Effector memory CD4-positive, alpha-beta T cell (primary cell): ENCODE measurements around the gene NCOA7.

Experiments used
- DNase-seq, 3 donors: peaks; one replicate each; pipeline ENCODE4 v3.0.0-alpha.2; 2020
- H3K27ac ChIP-seq: 2 replicates; pipeline ENCODE4 v1.7.0; 2013; ENCODE audit warnings: mild to moderate bottlenecking, low read length, moderate library complexity; ENCODE audit not compliant: insufficient read depth, poor library complexity, severe bottlenecking
- H3K27me3 ChIP-seq: replicated peaks from 2 replicates; pipeline ENCODE4 v1.7.0; 2013; ENCODE audit warnings: mild to moderate bottlenecking, low read length; ENCODE audit not compliant: insufficient read depth, control insufficient read depth, poor library complexity, severe bottlenecking
- H3K36me3 ChIP-seq: 2 replicates; pipeline ENCODE4 v1.7.0; 2013; ENCODE audit warnings: mild to moderate bottlenecking, low read length, moderate library complexity; ENCODE audit not compliant: control insufficient read depth, insufficient read depth
- H3K4me1 ChIP-seq: 2 replicates; pipeline ENCODE4 v1.7.0; 2013; ENCODE audit warnings: low read length, mild to moderate bottlenecking; ENCODE audit not compliant: control insufficient read depth, insufficient read depth, poor library complexity, severe bottlenecking
- H3K4me3 ChIP-seq: 2 replicates; pipeline ENCODE4 v1.7.0; 2013; ENCODE audit warnings: low read length, low read depth, mild to moderate bottlenecking; ENCODE audit not compliant: insufficient read depth, poor library complexity, severe bottlenecking
- H3K9me3 ChIP-seq: 2 replicates; pipeline ENCODE4 v1.7.0; 2013; ENCODE audit warnings: mild to moderate bottlenecking, low read length, moderate library complexity; ENCODE audit not compliant: control insufficient read depth

Gene NCOA7

DNA sequence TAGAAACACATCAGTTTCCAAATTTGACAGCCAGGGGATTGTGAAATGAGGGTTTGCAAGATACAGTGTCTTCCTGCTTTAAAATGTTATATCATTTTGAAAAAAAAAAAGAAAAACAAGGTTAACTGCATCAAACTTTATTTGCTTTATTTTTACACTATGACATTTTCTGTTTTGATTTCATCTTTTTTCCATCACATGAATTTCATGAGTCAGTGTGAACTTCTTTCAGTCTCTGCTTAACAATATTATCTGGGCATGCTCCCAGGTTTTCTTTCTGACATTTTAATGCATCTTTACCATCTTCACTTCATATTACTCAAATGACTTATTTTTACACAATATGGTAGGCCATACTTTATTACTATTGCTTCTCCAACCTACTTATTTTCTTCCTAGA is 1.9 kb downstream of the NCOA7 start:
- Histone ChIP-seq H3K4me1 (peaks cover 29% of the 10 kb centered on the region), H3K27me3 (no peaks in the 10 kb centered on the region), H3K4me3 (no peak overlapping the region), H3K27ac (no peak overlapping the region), H3K9me3 (no peaks in the 10 kb centered on the region), H3K36me3 (no peaks in the 10 kb centered on the region)
- no peak for DNase-seq

- Histone ChIP-seq H3K9me3 (no peaks in the 10 kb centered on the region), H3K4me3 (no peak overlapping the region), H3K4me1 (peaks cover 29% of the 10 kb centered on the region), H3K27ac (no peak overlapping the region), H3K36me3 (no peaks in the 10 kb centered on the region), H3K27me3 (no peaks in the 10 kb centered on the region)
- DNase-seq, result no peak
These were observed 2.5 kb downstream of the NCOA7 start for GRCh38 chr6:125793280-125793679.

GRCh38 chr6:125793863-125794262 is 3.1 kb downstream of the NCOA7 start:
- peaks cover 29% of the 10 kb centered on the region for H3K4me1 ChIP-seq
- no peaks in the 10 kb centered on the region for H3K9me3 ChIP-seq
- no peak overlapping the region for H3K27ac ChIP-seq
- DNase-seq, result no peak
- no peaks in the 10 kb centered on the region for H3K27me3 ChIP-seq
- H3K4me3 ChIP-seq, result no peak overlapping the region
- H3K36me3 ChIP-seq, result no peaks in the 10 kb centered on the region

- H3K27me3 ChIP-seq, result no peaks in the 10 kb centered on the region
- no peaks in the 10 kb centered on the region for H3K9me3 ChIP-seq
- H3K27ac ChIP-seq, result no peak overlapping the region
- no peak overlapping the region for H3K4me3 ChIP-seq
- H3K36me3 ChIP-seq, result no peaks in the 10 kb centered on the region
- no peak for DNase-seq
- H3K4me1 ChIP-seq, result peaks cover 23% of the 10 kb centered on the region
These were observed 3.8 kb downstream of the NCOA7 start for GRCh38 chr6:125794342-125795137.

DNA sequence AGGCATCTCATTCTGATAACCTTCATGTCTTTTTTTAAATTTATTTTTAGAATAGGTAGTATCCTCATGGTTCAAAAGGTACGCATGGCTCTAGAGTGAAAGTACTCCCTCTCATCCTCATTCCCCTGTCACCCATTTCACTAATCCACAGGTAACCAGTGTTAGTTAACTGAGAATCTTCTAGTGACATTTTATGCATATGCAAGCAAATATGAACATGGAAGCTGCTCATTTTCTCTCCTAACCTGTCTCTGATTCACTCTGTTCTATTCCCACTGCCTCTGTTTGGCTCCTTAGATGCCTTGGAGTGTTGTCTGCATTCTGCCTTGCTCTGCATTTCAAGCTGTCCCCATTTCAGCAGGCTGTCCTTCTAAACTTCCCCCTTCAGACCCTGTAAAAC is 4.5 kb downstream of the NCOA7 start:
- Histone ChIP-seq H3K9me3 (no peaks in the 10 kb centered on the region), H3K27me3 (no peaks in the 10 kb centered on the region), H3K4me3 (no peak overlapping the region), H3K36me3 (no peaks in the 10 kb centered on the region), H3K27ac (no peak overlapping the region), H3K4me1 (peaks cover 17% of the 10 kb centered on the region)
- no peak for DNase-seq

DNA sequence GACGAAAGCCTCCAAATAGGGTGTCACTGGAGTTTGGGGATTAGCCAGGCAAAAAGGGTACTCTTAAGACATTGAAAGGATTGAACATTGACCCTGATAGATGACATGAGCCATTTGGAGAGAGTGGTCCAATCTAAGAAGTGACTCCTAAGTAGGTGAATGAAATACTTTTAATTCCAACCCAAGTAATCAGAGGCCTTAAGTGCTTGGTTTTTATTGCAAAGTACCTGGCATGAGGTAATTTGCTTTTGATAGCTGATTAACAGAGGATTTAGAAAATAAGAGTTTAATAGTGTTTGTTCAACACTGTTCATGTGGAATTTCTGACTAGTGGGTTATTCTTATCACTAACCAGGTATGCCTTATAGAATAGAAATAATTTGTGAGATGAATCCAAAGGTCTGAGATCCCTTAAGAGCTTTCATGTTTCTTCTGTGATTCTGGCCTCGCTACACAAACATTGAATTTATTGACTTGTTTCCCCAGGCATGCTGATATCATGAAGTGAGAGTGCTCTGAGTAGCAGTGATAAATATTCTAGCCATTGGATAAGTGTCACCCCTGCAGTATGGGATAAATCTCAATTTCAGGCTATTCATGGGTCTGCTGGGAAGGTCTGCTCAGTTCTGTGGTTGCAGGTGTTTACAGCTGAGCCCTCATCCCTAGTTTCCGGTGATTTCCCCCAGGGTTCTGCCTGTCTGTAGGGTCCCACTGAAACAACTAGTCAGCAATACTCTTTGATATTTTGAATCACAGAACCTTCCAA is 6.5 kb downstream of the NCOA7 start:
- H3K9me3 ChIP-seq, result no peaks in the 10 kb centered on the region
- H3K27ac ChIP-seq, result no peak overlapping the region
- no peak for DNase-seq
- H3K36me3 ChIP-seq, result no peaks in the 10 kb centered on the region
- H3K27me3 ChIP-seq, result no peaks in the 10 kb centered on the region
- peaks cover 11% of the 10 kb centered on the region for H3K4me1 ChIP-seq
- H3K4me3 ChIP-seq, result no peak overlapping the region

DNA sequence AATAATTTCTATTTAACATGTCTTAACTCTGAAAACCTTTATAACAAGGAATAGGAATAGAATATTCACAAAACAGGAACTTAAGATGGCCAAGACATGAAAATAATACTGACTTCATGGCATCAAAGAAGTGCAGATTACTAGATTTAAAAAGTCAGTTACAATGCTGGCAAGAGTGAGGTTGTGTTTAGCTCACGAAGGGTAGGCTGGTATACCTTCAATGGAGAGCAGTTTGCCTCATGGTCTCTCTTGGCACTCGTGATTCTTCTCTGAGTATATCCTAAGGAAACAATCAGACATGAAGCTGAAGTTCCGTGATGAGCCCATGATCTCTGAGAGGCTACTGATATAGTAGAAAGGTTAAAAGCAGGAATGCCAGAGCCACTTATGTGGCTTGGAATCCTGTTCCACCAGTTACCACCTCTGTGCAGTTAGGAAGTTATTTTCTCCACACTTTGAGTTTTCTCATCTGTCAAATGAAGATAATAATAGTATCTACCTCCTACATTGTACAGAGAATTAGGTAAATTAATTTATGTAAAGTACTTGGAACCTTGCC is 7.2 kb downstream of the NCOA7 start:
- Histone ChIP-seq H3K4me3 (no peak overlapping the region), H3K9me3 (no peaks in the 10 kb centered on the region), H3K4me1 (peaks cover 10% of the 10 kb centered on the region)

GRCh38 chr6:125798734-125799508 is 8.2 kb downstream of the NCOA7 start:
- Histone ChIP-seq H3K4me1 (peaks cover 6% of the 10 kb centered on the region), H3K4me3 (no peak overlapping the region), H3K9me3 (no peaks in the 10 kb centered on the region), H3K27me3 (no peaks in the 10 kb centered on the region), H3K36me3 (no peaks in the 10 kb centered on the region), H3K27ac (no peak overlapping the region)
- no peak for DNase-seq

More for the DNA sequence above, 7.2 kb downstream of the NCOA7 start:
- no peak overlapping the region for H3K27ac ChIP-seq
- no peaks in the 10 kb centered on the region for H3K27me3 ChIP-seq
- no peaks in the 10 kb centered on the region for H3K36me3 ChIP-seq
- DNase-seq, result no peak

DNA sequence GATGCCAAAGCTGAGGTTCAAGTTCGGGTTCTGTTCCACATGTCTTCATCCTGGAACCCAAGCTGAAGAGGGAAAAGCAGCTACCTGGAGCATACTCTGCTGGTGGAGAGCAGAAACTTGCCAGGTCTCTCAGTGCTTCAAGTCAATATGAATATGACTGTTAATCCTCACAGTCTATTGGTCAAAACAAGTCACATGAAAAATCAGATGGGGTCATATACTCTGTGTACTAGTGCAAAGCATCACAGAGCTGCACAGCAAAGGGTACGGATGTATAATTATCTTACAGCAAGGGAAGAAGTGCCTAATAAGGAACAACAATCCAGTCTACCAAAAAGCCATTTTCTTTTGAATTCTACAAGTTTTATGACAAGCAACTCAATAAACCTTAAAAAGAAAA is 11.6 kb downstream of the NCOA7 start:
- DNase-seq, result no peak
- Histone ChIP-seq H3K36me3 (no peaks in the 10 kb centered on the region), H3K27me3 (no peaks in the 10 kb centered on the region), H3K27ac (no peak overlapping the region), H3K4me3 (no peak overlapping the region), H3K9me3 (no peaks in the 10 kb centered on the region), H3K4me1 (peaks cover 4% of the 10 kb centered on the region)
